HG03175 (cell line): Measurements from ENCODE around the gene TEX44.
"Not testable (repeated sequence)": the region's sequence is repeated elsewhere in the genome, so short reads cannot be mapped to it uniquely, and the experiment has no call there.

ENCODE experiments used
- ATAC-seq: cut with Tn5 transposase; IDR thresholded peaks from one replicate; pipeline ENCODE4 v1.9.1; 2021; ENCODE audit warnings: mild to moderate bottlenecking, moderate library complexity; ENCODE audit not compliant: unreplicated experiment

The TEX44 gene

DNA sequence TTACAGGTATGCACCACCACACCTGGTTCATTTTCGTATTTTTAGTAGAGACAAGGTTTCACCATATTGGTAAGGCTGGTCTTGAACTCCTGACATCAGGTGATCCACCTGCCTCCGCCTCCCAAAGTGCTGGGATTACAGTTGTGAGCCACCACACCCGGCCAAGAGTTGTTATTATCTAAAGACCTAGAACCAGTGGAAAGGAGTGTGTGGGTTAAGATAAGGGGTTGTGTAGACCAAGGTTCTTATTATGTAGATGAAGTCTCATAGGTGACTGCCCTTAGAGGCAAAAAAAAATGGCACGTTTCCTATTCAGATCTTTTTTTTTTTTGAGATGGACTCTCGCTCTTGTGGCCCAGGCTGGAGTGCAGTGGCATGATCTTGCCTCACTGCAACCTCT lies 21.7 kb upstream of the TEX44 start:
- ATAC-seq: not testable (repeated sequence)

DNA sequence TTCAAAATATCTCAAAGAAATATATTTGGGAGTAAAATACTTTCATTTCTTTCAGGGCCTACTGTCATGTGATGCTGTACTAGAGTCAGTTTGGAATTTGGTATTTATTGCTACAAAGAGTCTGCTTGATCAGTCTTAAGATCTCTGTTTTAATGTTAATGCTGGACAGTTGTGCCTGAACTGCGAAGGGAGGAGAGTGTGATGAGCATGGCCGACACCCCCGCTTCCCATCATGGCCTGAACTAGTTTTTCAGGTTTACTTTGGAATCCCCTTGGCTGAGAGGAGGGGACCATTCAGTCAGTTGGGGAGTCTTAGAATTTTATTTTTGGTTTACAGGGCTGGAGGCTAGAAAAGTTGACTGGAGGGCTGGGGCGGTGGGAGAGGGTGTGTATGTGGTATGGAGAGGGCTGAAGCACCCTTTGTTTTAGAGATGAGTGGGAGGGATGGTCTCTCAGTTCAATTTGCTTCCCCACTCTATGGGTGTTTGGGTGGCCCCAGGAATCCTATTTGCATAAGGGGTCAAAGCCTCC lies 20.9 kb upstream of the TEX44 start:
- ATAC-seq: no peak

DNA sequence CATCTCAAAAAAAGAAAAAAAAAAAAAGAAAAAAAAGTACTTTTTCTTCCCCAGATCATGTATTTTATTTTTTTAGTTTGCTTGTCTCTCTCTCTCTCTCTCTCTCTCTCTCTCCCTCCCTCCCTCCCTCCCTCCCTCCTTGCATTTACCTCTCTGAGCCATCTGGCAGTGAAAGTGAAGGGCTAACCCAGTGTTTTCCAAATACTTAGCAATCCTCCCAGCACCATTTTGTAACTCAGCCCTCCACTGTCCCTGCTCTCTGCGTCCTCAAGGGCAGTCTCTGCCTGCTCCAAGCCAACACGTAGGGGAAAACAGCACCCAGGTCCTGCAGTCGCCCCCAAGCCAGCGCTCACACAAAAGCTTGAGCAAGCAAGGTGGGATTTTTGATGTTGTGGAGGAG lies 19.6 kb upstream of the TEX44 start:
- ATAC-seq: no peak

DNA sequence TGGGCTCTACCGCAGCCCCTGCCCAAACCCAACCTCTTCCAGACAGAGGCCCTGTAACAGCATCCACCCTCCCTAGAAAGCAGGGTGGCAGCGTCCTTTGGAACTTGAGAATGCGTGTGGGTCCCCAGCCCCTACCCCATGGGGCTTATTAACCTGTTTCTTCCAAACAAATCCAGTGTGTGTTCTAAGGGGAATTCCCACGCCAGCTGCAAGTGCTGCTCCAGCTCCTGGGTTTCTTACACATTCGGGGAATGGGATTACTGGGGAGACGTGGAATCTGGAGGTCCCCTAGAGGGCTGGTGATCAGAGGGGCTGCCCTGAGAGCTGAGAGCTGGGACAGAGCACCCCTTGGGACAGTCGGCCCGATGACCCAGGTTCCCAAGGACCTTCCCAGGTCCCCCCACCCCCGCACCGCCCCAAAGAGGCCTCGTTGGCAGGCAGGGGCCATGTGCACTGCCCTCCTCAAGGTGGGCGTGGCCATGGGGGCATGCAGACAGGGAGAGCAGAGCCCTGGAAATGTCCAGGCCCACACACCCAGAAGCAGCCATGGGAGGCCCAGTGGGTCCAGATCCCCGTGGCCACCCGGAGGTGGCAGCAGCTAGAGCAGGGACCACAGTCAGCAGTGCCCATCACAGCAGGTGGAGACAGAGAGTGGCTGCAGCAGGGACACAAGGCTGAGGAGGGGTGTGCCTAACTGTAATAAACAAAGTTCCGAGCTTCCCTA lies 18.8 kb upstream of the TEX44 start:
- no peak for ATAC-seq

DNA sequence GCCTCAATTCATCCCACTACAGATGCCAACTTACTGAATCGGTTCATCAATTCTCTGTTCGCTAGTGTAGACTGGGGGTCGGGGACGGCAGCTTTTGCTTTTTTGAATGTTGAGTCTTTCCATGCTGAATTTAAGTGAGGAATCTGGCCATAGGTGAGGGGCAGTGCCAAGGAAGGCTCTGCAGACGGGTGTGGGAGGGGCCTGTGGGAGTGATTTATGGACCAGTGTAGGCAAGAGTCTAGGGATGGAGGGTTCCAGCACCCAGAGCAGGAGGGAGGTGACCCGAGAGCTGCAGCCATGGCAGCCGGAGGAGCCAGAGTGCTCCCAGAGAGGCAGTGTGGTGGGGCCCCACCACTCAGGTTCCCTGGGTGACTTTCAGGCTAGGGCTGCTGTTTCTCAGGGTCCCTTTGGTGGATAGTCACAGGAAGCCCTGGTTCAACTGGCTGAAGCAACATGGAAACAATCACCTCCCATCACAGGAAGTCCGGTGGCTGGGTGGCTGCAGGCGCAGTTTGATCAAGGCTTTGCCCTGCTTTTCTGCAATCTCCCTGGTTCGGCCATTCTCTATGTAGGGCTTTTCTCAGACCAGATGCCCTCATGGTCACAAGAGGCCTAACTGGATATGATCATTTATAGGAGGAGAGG lies 16.9 kb upstream of the TEX44 start:
- no peak for ATAC-seq

DNA sequence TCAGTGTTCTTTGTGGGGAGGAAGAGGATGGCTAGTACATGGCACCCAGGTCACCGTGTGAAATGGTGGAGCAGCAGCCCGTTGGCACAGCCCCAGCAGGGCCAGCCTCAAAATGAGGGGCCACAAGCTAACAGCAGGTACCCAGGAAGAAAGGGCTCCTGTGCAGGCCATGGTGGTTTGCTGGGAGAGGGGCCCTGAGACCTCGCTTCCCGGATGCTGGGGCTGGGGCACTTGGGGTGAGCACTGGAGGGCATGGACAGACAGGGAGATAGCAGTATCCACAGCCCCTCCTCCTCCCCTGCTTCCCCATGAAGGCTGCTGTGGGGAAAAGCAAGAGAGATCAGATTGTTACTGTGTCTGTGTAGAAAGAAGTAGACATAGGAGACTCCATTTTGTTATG lies 16.2 kb upstream of the TEX44 start:
- ATAC-seq: no peak

DNA sequence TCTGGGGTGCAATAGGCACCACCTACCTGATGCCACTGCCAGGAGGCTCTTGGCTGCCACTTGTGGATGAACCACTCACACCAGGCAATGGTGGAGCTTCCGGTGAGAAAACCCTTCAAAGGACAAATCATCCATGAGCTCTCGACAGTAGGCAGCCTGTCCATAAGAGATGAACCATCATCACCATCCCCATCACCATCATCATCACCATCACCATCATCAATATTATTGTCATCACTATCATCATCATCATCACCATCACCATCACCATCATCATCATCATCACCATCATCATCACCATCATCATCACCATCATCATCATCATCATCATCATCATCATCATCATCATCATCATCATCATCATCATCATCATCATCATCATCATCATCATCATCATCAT lies 14.0 kb upstream of the TEX44 start:
- not testable (repeated sequence) for ATAC-seq

DNA sequence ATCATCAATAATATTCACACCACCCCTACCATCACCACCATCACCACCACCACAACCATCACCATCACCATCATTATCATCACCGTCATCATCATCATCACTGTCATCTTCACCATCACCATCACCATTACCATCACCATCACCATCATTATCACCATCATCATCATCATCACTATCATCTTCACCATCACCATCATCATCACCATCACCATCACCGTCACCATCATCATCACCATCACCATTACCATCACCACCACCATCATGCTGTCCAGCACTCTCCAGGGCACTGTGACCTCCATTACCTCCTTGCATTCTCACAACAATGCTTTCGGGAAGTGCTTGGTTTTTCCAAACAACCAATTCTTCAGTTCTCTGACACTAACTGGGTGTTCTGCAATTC lies 13.1 kb upstream of the TEX44 start:
- no peak for ATAC-seq

DNA sequence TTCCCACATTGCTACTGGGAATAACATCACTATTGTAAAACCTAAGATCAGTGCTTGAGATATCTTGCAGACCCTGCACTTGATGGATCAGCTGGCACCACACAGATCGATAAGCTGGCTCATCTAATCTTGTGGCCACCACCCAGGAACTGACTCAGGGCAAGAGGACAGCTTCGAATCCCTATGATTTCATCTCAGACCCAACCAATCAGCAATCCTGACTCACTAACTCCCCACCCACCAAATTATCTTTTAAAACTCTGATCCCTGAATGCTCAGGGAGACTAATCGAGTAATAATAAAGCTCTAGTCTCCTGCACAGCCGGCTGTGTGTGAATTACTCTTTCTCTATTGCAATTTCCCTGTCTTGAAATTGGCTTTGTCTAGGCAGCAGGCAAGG lies 11.3 kb upstream of the TEX44 start:
- no peak for ATAC-seq

DNA sequence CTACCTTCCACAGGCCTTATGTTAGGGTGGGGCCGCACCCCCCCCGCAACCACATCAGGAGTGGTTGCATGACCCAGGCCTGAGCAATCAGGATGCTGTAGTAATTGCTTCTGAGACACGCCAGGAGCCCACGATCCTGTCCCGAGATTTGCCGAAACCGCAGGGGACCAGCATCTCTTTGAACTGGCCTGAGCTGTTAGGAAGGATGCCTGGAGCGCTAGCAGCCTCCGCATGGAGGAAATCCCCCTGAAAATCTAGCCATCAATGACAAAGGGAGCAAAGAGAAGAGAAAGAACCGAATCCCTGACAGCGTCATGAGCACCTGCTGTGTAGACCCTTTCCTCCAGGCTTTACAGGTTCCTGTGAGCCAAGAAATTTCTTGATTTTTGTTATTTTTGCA lies 8.7 kb upstream of the TEX44 start:
- no peak for ATAC-seq

DNA sequence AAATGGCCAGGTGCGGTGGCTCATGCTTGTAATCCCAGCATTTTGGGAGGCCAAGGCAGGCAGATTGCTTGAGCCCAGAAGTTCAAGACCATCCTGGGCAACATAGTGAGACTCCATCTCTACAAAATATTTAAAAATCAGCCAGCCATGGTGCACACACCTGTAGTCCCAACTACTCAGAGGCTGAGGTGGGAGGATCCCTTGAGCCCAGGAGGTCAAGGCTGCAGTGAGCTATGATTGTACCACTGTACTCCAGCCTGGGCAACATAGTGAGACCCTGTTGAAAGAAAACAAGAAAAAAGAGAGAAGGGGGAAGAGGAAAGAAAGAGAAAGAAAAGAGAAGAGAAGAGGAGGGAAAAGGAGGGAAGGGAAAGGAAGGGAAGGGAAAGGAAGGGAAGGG lies 4.9 kb upstream of the TEX44 start:
- not testable (repeated sequence) for ATAC-seq

DNA sequence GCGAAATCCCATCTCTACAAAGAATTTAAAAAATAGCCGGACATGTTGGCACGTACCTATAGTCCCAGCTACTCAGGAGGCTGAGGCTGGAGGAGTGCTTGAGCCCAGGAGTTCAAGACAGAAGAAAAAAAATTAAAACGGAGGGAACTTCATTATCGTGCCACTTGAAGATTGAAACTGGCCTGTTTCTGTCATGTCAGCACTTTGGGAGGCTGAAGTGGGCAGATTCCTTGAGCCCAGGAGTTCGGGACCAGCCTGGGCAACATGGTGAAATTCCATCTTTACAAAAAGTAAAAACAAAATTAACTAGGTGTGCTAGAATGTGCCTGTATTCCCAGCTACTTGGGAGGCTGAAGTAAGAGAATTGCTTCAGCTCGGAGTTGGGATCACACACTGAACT lies 3.0 kb upstream of the TEX44 start:
- ATAC-seq: no peak

DNA sequence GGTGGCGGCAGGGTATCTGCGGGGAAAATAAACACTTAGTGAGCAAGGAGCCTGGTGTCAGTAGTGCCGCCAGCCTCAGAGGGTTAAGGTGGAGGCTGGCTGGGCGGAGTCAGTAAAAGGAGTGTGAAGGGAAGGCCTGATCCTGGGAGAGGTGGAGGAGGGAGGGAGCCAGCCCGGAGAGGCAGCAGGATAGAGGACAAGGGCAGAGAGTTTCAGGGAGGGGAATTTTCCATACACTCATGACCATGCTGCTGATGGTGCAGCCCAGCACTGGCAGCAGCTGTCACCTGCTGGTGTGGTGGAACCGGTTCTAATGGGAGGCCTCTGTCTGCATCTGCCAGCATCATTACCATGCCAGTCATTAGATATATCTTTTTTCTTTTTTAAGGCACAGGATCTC lies 2.0 kb upstream of the TEX44 start:
- no peak for ATAC-seq

DNA sequence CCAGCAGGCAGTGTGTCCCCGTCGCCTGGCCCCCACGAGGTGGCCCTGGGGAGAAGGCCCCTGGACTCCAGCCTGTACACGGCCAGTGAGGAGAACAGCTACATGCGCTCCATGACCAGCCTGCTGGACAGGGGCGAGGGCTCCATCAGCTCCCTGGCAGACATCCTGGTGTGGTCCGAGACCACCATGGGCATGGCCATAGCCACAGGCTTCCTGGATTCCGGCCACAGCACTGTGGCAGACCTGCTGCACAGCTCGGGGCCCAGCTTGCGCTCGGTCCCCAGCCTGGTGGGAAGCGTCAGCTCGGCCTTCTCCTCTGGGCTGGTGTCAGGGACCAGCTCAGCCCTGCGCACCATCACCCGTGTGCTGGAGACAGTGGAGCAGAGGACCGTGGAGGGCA lies 1.0 kb downstream of the TEX44 start:
- no peak for ATAC-seq

DNA sequence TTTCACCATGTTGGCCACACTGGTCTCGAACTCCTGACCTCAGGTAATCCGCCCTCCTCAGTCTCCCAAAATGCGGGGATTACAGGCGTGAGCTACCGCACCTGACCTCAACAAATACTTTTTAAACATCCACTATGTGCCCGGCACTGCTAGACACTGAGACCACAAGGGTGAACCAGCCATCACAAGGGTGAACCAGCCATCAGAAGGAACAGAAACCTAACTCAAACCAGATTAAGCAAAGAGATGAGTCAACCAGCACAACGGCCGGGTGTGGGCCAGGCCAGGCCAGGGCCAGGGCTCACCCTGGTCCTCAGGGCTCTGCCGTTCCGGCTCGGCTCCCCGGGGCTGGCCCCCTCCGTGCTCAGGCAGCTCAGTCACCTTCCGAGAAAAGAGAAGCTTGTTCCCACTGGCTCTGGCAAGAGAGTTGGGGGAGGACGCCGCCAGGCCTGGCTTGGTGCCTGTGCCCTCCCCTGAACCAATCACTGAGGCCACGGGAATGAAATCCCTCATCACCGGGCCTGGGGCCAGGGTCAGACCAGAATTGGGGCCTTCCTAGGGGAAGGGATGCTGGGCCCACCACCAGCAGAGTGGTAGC lies 4.4 kb downstream of the TEX44 start:
- ATAC-seq: peak; percentile 63

DNA sequence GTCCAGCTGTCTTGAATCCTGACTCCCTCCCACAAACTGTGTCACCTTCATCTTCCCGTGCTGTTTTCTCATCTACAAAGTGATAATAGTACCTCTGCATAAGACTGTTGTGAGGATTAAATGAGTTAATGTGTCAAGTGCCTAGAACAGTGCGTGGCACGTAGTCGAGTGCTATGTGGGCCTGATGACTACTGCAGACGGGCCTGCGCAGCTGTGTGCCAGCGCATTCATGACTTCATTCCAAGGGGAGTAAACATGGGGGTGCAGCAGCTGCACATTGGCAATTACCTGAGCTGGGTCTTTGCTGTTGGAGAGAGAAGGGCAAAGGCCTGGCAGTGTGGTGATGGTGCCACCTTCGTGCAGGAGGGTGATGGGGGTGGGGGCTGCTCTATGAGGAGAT lies 5.0 kb downstream of the TEX44 start:
- no peak for ATAC-seq

DNA sequence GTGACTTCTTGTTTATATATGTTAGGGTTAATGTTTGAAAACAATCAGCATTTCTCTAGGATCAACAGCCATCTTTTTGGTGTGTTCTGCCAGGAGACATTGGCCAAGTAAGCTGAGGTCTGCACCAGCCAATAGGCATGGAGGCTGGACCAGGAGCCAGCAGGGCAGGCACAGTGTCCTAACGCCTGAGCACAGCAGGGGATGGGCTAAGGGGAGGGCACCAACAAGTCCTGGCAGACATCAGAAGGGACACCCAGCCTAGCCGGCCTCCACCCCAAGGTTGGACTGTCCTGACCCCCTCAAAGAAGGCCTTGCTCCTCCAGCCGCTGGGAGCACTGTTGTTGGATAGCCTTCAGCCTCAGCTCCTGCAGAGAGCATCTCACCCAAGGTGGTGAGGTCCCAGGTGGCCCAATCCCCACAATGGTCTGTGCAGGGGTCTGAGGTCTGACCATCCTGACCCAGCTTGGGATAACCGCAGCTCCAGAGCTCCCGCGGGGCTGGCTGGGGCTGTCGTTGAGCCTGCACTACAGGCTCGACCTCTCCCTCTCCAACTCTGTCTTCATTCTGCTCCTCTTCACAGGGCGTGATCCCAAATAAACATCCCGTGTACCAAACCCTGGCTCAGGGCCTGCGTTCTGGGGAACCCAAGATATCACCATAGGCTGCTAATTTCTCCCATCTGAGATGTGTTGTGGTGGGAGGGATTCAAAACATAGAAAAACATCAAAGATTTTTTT lies 8.1 kb downstream of the TEX44 start:
- ATAC-seq: no peak

DNA sequence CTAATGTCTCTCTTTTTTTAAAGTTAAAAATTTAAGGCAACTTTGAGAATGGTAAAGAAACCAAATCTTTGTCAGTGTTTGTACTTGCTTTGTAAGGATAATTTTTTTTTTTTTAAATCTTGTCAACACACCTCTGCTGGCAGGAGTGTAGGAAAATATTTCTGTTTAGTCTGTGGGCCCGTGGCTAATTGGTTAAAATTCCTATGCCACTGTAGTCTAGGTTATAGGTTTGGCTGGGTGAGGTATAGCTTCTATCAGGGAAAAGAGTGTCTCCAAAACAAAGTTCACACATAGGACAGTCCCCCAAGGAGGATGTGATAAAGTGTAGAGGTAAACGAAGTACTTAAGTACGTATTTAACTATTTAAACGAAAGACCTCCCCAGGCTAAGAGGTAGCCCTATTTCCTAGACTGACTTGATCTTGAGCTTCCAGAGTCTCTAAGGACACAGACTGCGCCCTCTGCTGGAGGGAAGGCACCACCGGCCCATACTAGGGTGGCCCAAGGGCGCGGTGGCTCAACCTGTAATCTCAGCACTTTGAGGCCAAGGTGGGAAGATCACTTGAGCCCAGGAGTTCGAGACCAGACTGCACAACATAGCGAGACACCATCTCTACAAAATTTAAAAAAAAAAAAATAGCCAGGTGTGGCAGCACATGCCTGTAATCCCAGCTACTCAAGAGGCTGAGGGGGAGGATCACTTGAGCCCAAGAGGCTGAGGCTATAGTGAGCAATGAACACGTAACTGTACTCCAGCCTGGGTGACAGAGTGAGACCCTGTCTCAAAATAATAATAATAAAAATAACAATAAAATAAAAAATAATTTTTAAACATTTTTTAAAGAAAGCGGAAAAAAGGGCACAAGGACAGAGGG lies 8.9 kb downstream of the TEX44 start:
- ATAC-seq: no peak

DNA sequence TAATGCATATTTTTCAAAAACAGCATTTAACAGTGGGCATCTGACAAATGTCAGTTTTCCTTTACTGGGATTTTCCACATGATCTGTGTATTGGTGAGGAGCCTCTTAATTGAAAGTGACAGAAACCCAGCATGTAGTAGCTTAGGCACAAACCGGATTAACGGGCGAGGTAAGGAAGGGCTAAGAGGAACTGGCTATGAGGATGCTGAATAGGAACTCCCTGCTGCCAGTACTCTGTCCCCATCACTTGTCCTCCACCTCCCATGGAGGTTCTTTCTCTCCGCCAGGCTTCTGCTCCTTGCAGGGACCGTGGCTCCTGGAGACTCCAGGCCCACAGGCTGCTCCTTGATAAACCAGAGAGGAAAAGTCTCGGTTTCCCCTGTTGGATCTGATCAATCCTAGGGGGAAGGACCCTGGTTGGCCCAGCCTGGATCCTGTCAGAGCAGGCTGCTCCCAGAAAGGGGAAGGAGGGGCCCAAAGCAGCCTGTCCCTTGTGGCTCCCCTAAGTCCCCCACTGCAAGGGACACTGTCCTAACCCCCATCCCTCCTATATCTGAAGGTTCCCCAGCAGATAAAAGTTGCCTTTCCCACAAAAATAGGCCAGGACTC lies 10.3 kb downstream of the TEX44 start:
- no peak for ATAC-seq

DNA sequence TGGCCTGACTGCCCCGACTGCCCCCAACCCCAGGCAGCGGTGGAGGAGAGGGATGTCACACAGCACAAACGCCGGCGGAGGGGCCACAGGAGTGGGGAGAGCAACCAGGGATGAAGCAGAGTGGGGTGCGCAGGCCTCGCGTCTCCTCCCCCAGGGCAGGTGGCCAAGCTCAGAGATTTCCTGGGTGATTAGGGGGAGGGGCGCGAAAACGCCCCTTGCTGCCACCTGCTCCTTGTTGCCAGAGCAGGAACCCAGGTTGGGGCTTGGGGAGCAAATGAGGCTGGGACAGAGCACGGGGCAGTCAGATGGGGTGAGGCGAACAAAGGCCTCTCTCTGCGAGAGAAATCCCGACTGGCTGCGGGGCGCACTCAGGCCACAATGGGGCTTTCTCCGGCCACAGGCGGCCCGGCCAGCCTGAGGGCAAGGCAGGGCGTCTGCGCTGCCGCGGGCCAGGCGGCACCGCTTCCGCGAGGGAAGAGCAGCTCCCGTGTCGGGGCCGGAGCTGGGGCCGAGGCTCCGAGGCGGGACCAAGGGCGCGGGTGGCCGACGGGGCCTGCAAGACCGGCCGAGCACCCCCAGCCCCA lies 11.5 kb downstream of the TEX44 start:
- ATAC-seq: peak; percentile 33
